HepG2 (cell line): ENCODE data around the gene VSIG10L2. TPM values are rescaled to one million over a fixed set of nuclear protein-coding genes. Genes with fewer than 3 reads are reported as not detected.

Source experiments
- ARHGAP35 ChIP-seq: sonication (generic); formaldehyde crosslinking; IDR thresholded peaks from 2 replicates; pipeline ENCODE4 v1.9.0; 2022; ENCODE audit warnings: mild to moderate bottlenecking, inconsistent platforms, moderate library complexity, missing genetic modification reagents, borderline replicate concordance
- CENPX ChIP-seq: sonication (generic); formaldehyde crosslinking; IDR thresholded peaks from 2 replicates; pipeline ENCODE4 v1.9.0; 2021; ENCODE audit warnings: mild to moderate bottlenecking, missing genetic modification reagents, moderate library complexity
- LBX2 ChIP-seq: sonication (generic); formaldehyde crosslinking; IDR thresholded peaks from 2 replicates; pipeline ENCODE4 v1.5.0; 2020; ENCODE audit warnings: missing genetic modification reagents, mild to moderate bottlenecking, borderline replicate concordance
- MAZ ChIP-seq, 2 experiments: sonication (generic) in 1 of 2; formaldehyde crosslinking in 1 of 2; IDR thresholded peaks; 2 replicates each; pipeline versions ENCODE4 v1.5.0 to v1.6.1; 2012 to 2020; ENCODE audit warnings: low read depth in 2 of 2, mild to moderate bottlenecking in 2 of 2, borderline replicate concordance in 1 of 2, improper control_type of control experiment in 1 of 2, low read length in 1 of 2, missing genetic modification reagents in 1 of 2, moderate library complexity in 1 of 2
- MIER3 ChIP-seq: IDR thresholded peaks from 2 replicates; pipeline ENCODE4 v1.6.1; 2016; ENCODE audit warnings: missing compliant biosample characterization, borderline replicate concordance
- NCOA5 ChIP-seq: sonication (generic); formaldehyde crosslinking; IDR thresholded peaks from 2 replicates; pipeline ENCODE4 v1.4.0; 2020; ENCODE audit warnings: missing genetic modification reagents
- TBL1XR1 ChIP-seq: fragments of 150-350 bp; IDR thresholded peaks from 2 replicates; pipeline ENCODE4 v1.6.1; 2014; ENCODE audit warnings: borderline replicate concordance, low read length; ENCODE audit not compliant: partially characterized antibody
- THRA ChIP-seq: sonication (generic); formaldehyde crosslinking; IDR thresholded peaks from 2 replicates; pipeline ENCODE4 v1.4.0; 2020; ENCODE audit warnings: missing genetic modification reagents, borderline replicate concordance
- ZNF362 ChIP-seq: sonication (generic); formaldehyde crosslinking; IDR thresholded peaks from 2 replicates; pipeline ENCODE4 v1.4.0; 2020; ENCODE audit warnings: missing genetic modification reagents, mild to moderate bottlenecking, borderline replicate concordance
- ZNF567 ChIP-seq: sonication (generic); formaldehyde crosslinking; IDR thresholded peaks from 2 replicates; pipeline ENCODE4 v1.8.1; 2023; ENCODE audit warnings: mild to moderate bottlenecking, missing genetic modification reagents, borderline replicate concordance
- ZNF646 ChIP-seq: sonication (generic); formaldehyde crosslinking; IDR thresholded peaks from 2 replicates; pipeline ENCODE4 v1.9.0; 2021; ENCODE audit warnings: mild to moderate bottlenecking, missing genetic modification reagents
- polyA plus RNA-seq, 8 experiments: library from polyadenylated mRNA; depleted of rRNA in 3 of 8; stranded (reverse) in 7 of 8; unstranded in 1 of 8; fragments of >200 nt; fragmentation: Illumina TruSeq in 4 of 8; extraction: Trizol in 4 of 8; gene quantifications; 2 replicates each; pipeline versions ENCODE4 v1.2.1 to v1.2.3, GENCODE V29; 2011 to 2016; ENCODE audit warnings: low read depth in 4 of 8, missing spikeins in 1 of 8, mixed read lengths in 1 of 8; ENCODE audit not compliant: insufficient read depth in 1 of 8
- total RNA-seq, 5 experiments: library from RNA; depleted of rRNA; stranded (reverse); fragments of >200 nt; fragmentation: Illumina TruSeq; extraction: Trizol; gene quantifications; 2 replicates each; pipeline ENCODE4 v1.2.3, GENCODE V29; 2016; ENCODE audit warnings: low read depth in 1 of 5
- TF ChIP-seq, protein P1 (sequence below): IDR thresholded peaks from 2 replicates; pipeline ENCODE4 v1.6.1; 2016; ENCODE audit warnings: low read depth, missing genetic modification reagents, missing compliant biosample characterization

Gene VSIG10L2
- total and polyA plus RNA-seq, 2 of the 13 experiments (the other 11 are each of a cell fraction or from before 2014, with no cell fraction given), result 0.21 TPM; not detected in 1

DNA sequence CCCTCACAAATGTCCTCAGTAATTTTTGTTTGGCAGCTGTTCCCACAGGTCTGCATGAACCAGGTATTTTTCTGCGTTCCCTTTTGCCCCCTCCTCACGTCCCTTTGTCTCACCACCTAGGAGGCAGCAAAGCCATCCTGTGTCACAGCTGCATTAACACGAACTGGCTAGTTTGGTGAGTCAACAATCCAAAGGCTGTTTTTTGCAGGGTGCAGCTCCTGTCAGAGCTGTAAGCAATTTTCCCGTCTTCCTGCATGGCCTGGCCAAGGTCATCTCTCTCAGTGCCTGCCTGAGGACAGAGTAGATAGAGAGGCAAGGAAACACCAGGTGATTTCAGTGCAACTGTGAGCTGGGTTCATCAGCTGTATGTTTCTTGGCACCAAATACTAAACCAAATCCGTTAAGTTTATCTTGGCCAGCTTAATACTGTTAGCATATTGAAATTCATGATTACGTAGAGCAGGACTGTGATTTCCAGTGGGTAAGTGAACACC lies 20.6 kb upstream of the VSIG10L2 start (continued):
- TF ChIP-seq, protein P1, sequence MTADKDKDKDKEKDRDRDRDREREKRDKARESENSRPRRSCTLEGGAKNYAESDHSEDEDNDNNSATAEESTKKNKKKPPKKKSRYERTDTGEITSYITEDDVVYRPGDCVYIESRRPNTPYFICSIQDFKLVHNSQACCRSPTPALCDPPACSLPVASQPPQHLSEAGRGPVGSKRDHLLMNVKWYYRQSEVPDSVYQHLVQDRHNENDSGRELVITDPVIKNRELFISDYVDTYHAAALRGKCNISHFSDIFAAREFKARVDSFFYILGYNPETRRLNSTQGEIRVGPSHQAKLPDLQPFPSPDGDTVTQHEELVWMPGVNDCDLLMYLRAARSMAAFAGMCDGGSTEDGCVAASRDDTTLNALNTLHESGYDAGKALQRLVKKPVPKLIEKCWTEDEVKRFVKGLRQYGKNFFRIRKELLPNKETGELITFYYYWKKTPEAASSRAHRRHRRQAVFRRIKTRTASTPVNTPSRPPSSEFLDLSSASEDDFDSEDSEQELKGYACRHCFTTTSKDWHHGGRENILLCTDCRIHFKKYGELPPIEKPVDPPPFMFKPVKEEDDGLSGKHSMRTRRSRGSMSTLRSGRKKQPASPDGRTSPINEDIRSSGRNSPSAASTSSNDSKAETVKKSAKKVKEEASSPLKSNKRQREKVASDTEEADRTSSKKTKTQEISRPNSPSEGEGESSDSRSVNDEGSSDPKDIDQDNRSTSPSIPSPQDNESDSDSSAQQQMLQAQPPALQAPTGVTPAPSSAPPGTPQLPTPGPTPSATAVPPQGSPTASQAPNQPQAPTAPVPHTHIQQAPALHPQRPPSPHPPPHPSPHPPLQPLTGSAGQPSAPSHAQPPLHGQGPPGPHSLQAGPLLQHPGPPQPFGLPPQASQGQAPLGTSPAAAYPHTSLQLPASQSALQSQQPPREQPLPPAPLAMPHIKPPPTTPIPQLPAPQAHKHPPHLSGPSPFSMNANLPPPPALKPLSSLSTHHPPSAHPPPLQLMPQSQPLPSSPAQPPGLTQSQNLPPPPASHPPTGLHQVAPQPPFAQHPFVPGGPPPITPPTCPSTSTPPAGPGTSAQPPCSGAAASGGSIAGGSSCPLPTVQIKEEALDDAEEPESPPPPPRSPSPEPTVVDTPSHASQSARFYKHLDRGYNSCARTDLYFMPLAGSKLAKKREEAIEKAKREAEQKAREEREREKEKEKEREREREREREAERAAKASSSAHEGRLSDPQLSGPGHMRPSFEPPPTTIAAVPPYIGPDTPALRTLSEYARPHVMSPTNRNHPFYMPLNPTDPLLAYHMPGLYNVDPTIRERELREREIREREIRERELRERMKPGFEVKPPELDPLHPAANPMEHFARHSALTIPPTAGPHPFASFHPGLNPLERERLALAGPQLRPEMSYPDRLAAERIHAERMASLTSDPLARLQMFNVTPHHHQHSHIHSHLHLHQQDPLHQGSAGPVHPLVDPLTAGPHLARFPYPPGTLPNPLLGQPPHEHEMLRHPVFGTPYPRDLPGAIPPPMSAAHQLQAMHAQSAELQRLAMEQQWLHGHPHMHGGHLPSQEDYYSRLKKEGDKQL (CRISPR knock-in tag), result no peak
- TF ChIP-seq ZNF567, result 0 out of 2 replicates have a peak, but pooled peaks have one; percentile 29
- no peak for TF ChIP-seq LBX2
- peak; percentile 57; the same call in 1 of the 2 replicates for TF ChIP-seq MIER3 (CRISPR knock-in tag)
- peak; percentile 65; the same call in 1 of the 2 replicates for TF ChIP-seq THRA (CRISPR knock-in tag)
- no peak for TF ChIP-seq ARHGAP35
- peak; percentile 79; the same call in 1 of the 2 replicates for TF ChIP-seq ZNF646 (CRISPR knock-in tag)
- TF ChIP-seq MAZ (IDR thresholded peaks at IDR 0.05; ENCODE audit: borderline replicate concordance, low read depth, low read length), result no peak
- TF ChIP-seq MAZ (CRISPR knock-in tag; IDR thresholded peaks at IDR 0.05; ENCODE audit: low read depth), result 0 out of 2 replicates have a peak, but pooled peaks have one; percentile 52
- TF ChIP-seq ZNF362 (CRISPR knock-in tag), result peak; percentile 76; the same call in 1 of the 2 replicates
- TF ChIP-seq CENPX, result no peak
- no peak for TF ChIP-seq TBL1XR1
- no peak for TF ChIP-seq NCOA5 (CRISPR knock-in tag)
